Type B pancreatic cell (in vitro differentiated cells): Measurements from ENCODE around the gene ATF7IP. TPM values are rescaled to one million over a fixed set of nuclear protein-coding genes. Genes with fewer than 3 reads are reported as not detected.

Experiments
- DNase-seq: peaks from one replicate; pipeline ENCODE4 v3.0.0; 2021; ENCODE audit warnings: mixed read lengths; ENCODE audit not compliant: unreplicated experiment; ENCODE audit errors: extremely low spot score
- H3K27ac Mint-ChIP-seq: 2 replicates; pipeline ENCODE4 v1.8.0; 2021; ENCODE audit warnings: mild to moderate bottlenecking, mixed read lengths
- H3K27me3 Mint-ChIP-seq: 2 replicates; pipeline ENCODE4 v1.8.0; 2021; ENCODE audit warnings: mixed read lengths
- H3K36me3 Mint-ChIP-seq: 2 replicates; pipeline ENCODE4 v1.8.0; 2021; ENCODE audit warnings: mixed read lengths
- H3K4me1 Mint-ChIP-seq: one replicate; pipeline ENCODE4 v1.8.0; 2021; ENCODE audit warnings: mixed read lengths; ENCODE audit not compliant: unreplicated experiment
- H3K4me3 Mint-ChIP-seq: 2 replicates; pipeline ENCODE4 v1.8.0; 2021; ENCODE audit warnings: mild to moderate bottlenecking, mixed read lengths
- H3K9me3 Mint-ChIP-seq: 2 replicates; pipeline ENCODE4 v1.8.0; 2021; ENCODE audit warnings: mixed read lengths
- CTCF ChIP-seq: fragments of 200-600 bp; sonication (generic); conservative IDR thresholded peaks from 2 replicates; pipeline ENCODE4 v1.5.0; 2021; ENCODE audit warnings: antibody characterized with exemption, mild to moderate bottlenecking
- total RNA-seq: library from RNA; stranded (reverse); gene quantifications from 2 replicates; pipeline ENCODE4 v1.2.1, GENCODE V29; 2021; ENCODE audit warnings: low replicate concordance

Gene ATF7IP
- total RNA-seq, 1 donor from 2014 or later: 102 TPM

- H3K4me1 Mint-ChIP-seq: no peaks in the 10 kb centered on the region
- H3K27ac Mint-ChIP-seq: no peak overlapping the region
- TF ChIP-seq CTCF: no peak
- no peak overlapping the region for H3K4me3 Mint-ChIP-seq
- no peak for DNase-seq
- peaks cover 4% of the 10 kb centered on the region for H3K9me3 Mint-ChIP-seq
- H3K27me3 Mint-ChIP-seq: no peaks in the 10 kb centered on the region
- peaks cover 76% of the 10 kb centered on the region for H3K36me3 Mint-ChIP-seq
Observed at GRCh38 chr12:14481201-14481600, 115.7 kb downstream of the ATF7IP start.

- H3K4me3 Mint-ChIP-seq: no peak overlapping the region
- no peak for DNase-seq
- no peaks in the 10 kb centered on the region for H3K4me1 Mint-ChIP-seq
- peaks cover 83% of the 10 kb centered on the region for H3K36me3 Mint-ChIP-seq
- TF ChIP-seq CTCF: no peak
- peaks cover 4% of the 10 kb centered on the region for H3K9me3 Mint-ChIP-seq
- H3K27ac Mint-ChIP-seq: peak overlapping the region; percentile 42
- H3K27me3 Mint-ChIP-seq: no peaks in the 10 kb centered on the region
Observed at GRCh38 chr12:14482361-14482760, 116.9 kb downstream of the ATF7IP start.

- Mint-ChIP-seq H3K36me3 (peaks cover 83% of the 10 kb centered on the region), H3K4me1 (no peaks in the 10 kb centered on the region), H3K9me3 (peaks cover 4% of the 10 kb centered on the region), H3K4me3 (no peak overlapping the region), H3K27ac (peak overlapping the region; percentile 44), H3K27me3 (no peaks in the 10 kb centered on the region)
- no peak for DNase-seq
- TF ChIP-seq CTCF: no peak
Observed at GRCh38 chr12:14482886-14483285, 117.4 kb downstream of the ATF7IP start.

DNA sequence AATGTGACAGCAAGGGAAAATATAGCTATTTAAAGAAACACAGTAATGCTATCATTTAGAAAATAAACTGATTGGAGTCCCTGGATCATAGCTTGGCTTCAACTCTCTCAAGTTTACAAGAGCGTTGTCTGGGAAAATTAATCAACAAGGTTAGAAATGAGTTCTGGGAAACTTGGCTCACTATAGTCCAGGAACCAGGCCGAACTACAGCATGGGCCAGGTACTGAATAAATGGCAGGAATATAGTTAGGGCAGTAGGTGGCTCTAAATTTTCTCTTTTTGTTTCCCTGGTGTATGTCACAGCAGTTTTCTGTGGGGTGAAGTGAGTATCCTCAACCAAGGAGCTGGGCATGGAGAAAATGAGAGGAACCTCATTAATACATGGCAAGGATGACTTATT is 129.8 kb downstream of the ATF7IP start:
- Mint-ChIP-seq H3K4me1 (no peaks in the 10 kb centered on the region), H3K4me3 (no peak overlapping the region), H3K27ac (no peak overlapping the region), H3K9me3 (peaks cover 4% of the 10 kb centered on the region), H3K36me3 (peaks cover 79% of the 10 kb centered on the region), H3K27me3 (no peaks in the 10 kb centered on the region)
- no peak for TF ChIP-seq CTCF
- DNase-seq: no peak

DNA sequence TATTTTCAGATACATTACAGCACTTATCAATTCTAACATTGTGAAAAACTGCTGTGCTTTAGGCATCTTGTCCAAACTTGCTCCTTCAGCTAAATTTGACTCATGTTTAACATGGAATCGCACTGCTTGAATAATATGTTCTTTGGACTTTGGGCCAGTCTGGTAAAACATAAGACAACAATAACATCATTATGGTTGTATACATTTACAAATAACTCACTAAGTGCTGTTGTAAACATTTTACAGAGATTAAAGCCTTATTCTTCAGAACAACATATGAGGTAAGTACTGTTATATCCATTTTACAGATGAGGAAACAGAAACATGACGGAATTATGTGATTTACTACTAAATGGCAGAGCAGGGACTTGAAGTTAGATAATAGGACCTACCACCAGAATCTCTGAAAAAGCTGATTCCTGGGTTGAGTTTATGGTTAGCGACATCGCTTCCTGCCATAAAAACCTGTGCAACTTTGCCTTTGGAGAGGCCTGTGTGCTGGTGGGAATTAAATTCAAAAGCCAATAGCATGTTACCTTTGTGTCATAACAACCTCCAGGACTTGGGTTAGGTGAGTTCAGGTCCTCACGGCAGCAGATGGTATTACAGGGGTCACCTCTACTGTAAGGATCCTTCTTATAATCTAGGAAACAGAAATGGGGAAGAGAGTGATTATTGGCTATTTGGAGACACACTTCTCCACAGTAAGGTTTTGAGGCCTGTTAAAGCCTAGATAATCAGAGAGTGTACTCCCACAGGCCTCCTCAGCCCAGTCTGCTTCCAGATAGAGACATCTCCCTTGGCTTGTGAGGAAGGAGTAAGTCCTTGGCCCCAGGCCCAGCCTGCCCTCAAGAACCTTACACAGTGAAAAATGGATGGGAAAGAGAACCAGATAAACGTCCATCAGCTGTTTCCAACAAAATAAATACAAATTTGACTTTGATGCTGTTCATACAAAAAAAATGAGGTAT is 140.4 kb downstream of the ATF7IP start:
- Mint-ChIP-seq H3K27me3 (no peaks in the 10 kb centered on the region), H3K9me3 (no peaks in the 10 kb centered on the region), H3K4me1 (no peaks in the 10 kb centered on the region), H3K36me3 (peaks cover 45% of the 10 kb centered on the region), H3K27ac (no peak overlapping the region), H3K4me3 (no peak overlapping the region)
- DNase-seq: no peak
- no peak for TF ChIP-seq CTCF
